Lower leg skin (tissue), 4 donors: Measurements from ENCODE around the gene INHBE. TPM values are rescaled to one million over a fixed set of nuclear protein-coding genes. Genes with fewer than 3 reads are reported as not detected.

Experiments
- DNase-seq, 2 donors: peaks; one replicate each; pipeline ENCODE4 v3.0.0-alpha.2; 2019; ENCODE audit warnings: low spot score in 2 of 2
- H3K4me3 ChIP-seq: fragments of 200-600 bp; sonication (generic); 2 replicates; pipeline ENCODE4 v1.5.1; 2017; ENCODE audit warnings: mild to moderate bottlenecking, low read depth; ENCODE audit not compliant: poor library complexity, severe bottlenecking
- CTCF ChIP-seq, 3 donors: fragments of 450-650 bp; IDR thresholded peaks; one replicate each; pipeline ENCODE4 v1.5.1; 2016; ENCODE audit warnings: antibody characterized with exemption in 3 of 3, mild to moderate bottlenecking in 3 of 3, moderate library complexity in 2 of 3
- POLR2A ChIP-seq, 2 donors: fragments of 450-650 bp; IDR thresholded peaks; one replicate each; pipeline ENCODE4 v1.6.1; 2016 to 2017; ENCODE audit warnings: antibody characterized with exemption in 2 of 2, mild to moderate bottlenecking in 1 of 2, moderate library complexity in 1 of 2
- WGBS, 2 donors: methylation state at CpG; one replicate each; pipeline ENCODE4 v1.1.5; 2018; 5-methylcytosine and 5-hydroxymethylcytosine counted together
- intact Hi-C: fragments of 100-400 bp; cut with DNase I; formaldehyde crosslinking; loops from one replicate; pipeline ENCODE4 v1.15.0; 2023; ENCODE audit warnings: low total_unique reads
- total RNA-seq, 4 donors: library from RNA; depleted of rRNA; stranded (reverse); fragments of >200 nt; gene quantifications; one replicate each; pipeline ENCODE4 v1.1.0, GENCODE V29; 2016

Gene INHBE
- total RNA-seq, 4 donors from 2014 or later = not detected

GRCh38 chr12:57470970-57471656 is 16.0 kb downstream of the INHBE start:
- 91 to 93% methylated on average over 4 of the region's 4 CpGs for WGBS, 2 donors
- intact Hi-C loops = no loop called here
- no peak for TF ChIP-seq POLR2A (IDR thresholded peaks at IDR 0.05)
- TF ChIP-seq CTCF (IDR thresholded peaks at IDR 0.05) = no peak
- H3K4me3 ChIP-seq = no peak overlapping the region
- DNase-seq = no peak

- intact Hi-C loops = no loop called here
- no peak for TF ChIP-seq POLR2A (IDR thresholded peaks at IDR 0.05)
- WGBS, 2 donors = 86 to 90% methylated on average over 3 of the region's 3 CpGs
- no peak for DNase-seq
- H3K4me3 ChIP-seq = no peak overlapping the region
Measured at GRCh38 chr12:57471661-57472060, 16.6 kb downstream of the INHBE start.

GRCh38 chr12:57472391-57472790 is 17.3 kb downstream of the INHBE start:
- no peak for DNase-seq
- intact Hi-C loops = no loop called here
- H3K4me3 ChIP-seq = no peak overlapping the region
- 84 to 92% methylated on average over 3 of the region's 3 CpGs for WGBS, 2 donors
- TF ChIP-seq POLR2A (IDR thresholded peaks at IDR 0.05) = no peak
- no peak for TF ChIP-seq CTCF (IDR thresholded peaks at IDR 0.05)

GRCh38 chr12:57473392-57473791 is 18.3 kb downstream of the INHBE start:
- 45 to 46% methylated on average over 3 of the region's 3 CpGs for WGBS, 2 donors
- no peak for DNase-seq
- TF ChIP-seq POLR2A (IDR thresholded peaks at IDR 0.05) = no peak
- TF ChIP-seq CTCF (IDR thresholded peaks at IDR 0.05) = no peak
- H3K4me3 ChIP-seq = no peak overlapping the region
- intact Hi-C loops = no loop called here

GRCh38 chr12:57473886-57474285 is 18.8 kb downstream of the INHBE start:
- WGBS, 2 donors = 87 to 89% methylated on average over 5 of the region's 5 CpGs
- intact Hi-C loops = no loop called here

GRCh38 chr12:57474430-57474829 is 19.3 kb downstream of the INHBE start:
- intact Hi-C loops = no loop called here
- DNase-seq = no peak
- 79 to 81% methylated on average over 8 of the region's 8 CpGs for WGBS, 2 donors
- TF ChIP-seq CTCF (IDR thresholded peaks at IDR 0.05) (no peak), POLR2A (IDR thresholded peaks at IDR 0.05) (no peak)
- H3K4me3 ChIP-seq = no peak overlapping the region

More at GRCh38 chr12:57473886-57474285, 18.8 kb downstream of the INHBE start:
- no peak for DNase-seq
- TF ChIP-seq POLR2A (IDR thresholded peaks at IDR 0.05) = no peak
- TF ChIP-seq CTCF (IDR thresholded peaks at IDR 0.05) = no peak
- H3K4me3 ChIP-seq = no peak overlapping the region
